Measurements from ENCODE around the gene PES1. TPM values are rescaled to one million over a fixed set of nuclear protein-coding genes. Genes with fewer than 3 reads are reported as not detected.
"Not testable (repeated sequence)": the region's sequence is repeated elsewhere in the genome, so short reads cannot be mapped to it uniquely, and the experiment has no call there.

The PES1 gene
- total RNA-seq, 1 donor, result 54.9 TPM

- no peak for DNase-seq (ENCODE audit: low read depth)
- H3K4me3 ChIP-seq (ENCODE audit: low read depth, low read length), result no peak overlapping the region
- TF ChIP-seq CTCF (IDR thresholded peaks at IDR 0.05; ENCODE audit: insufficient read depth, low read length), result no peak
Observed at GRCh38 chr22:30562366-30562765, 29.3 kb downstream of the PES1 start.

- H3K4me3 ChIP-seq (ENCODE audit: low read depth, low read length), result no peak overlapping the region
- no peak for DNase-seq (ENCODE audit: low read depth)
- no peak for TF ChIP-seq CTCF (IDR thresholded peaks at IDR 0.05; ENCODE audit: insufficient read depth, low read length)
Observed at GRCh38 chr22:30561402-30562189, 30.1 kb downstream of the PES1 start.

- not testable (repeated sequence) for DNase-seq (ENCODE audit: low read depth)
Observed at GRCh38 chr22:30560643-30561202, 31.0 kb downstream of the PES1 start.

GRCh38 chr22:30559889-30560288 is 31.8 kb downstream of the PES1 start:
- H3K4me3 ChIP-seq (ENCODE audit: low read depth, low read length), result no peak overlapping the region
- no peak for DNase-seq (ENCODE audit: low read depth)
- TF ChIP-seq CTCF (IDR thresholded peaks at IDR 0.05; ENCODE audit: insufficient read depth, low read length), result no peak

More at GRCh38 chr22:30560643-30561202, 31.0 kb downstream of the PES1 start:
- not testable (repeated sequence) for H3K4me3 ChIP-seq (ENCODE audit: low read depth, low read length)

- no peak overlapping the region for H3K4me3 ChIP-seq (ENCODE audit: low read depth, low read length)
- DNase-seq (ENCODE audit: low read depth), result no peak
- TF ChIP-seq CTCF (IDR thresholded peaks at IDR 0.05; ENCODE audit: insufficient read depth, low read length), result no peak
Observed at GRCh38 chr22:30557243-30557642, 34.5 kb downstream of the PES1 start.

GRCh38 chr22:30556388-30556787 is 35.3 kb downstream of the PES1 start:
- no peak for DNase-seq (ENCODE audit: low read depth)
- no peak for TF ChIP-seq CTCF (IDR thresholded peaks at IDR 0.05; ENCODE audit: insufficient read depth, low read length)
- H3K4me3 ChIP-seq (ENCODE audit: low read depth, low read length), result no peak overlapping the region

- no peak overlapping the region for H3K4me3 ChIP-seq (ENCODE audit: low read depth, low read length)
- TF ChIP-seq CTCF (IDR thresholded peaks at IDR 0.05; ENCODE audit: insufficient read depth, low read length), result no peak
- DNase-seq (ENCODE audit: low read depth), result no peak
Observed at GRCh38 chr22:30555282-30556210, 36.2 kb downstream of the PES1 start.

Measured in fibroblast of the aortic adventitia (primary cell).